OCI-LY1 (cell line): ENCODE data around the gene NOSTRIN.

Experiments used
- H2AFZ ChIP-seq: fragments of 200-600 bp; sonication (generic), shearing (Covaris generic); 2 replicates; pipeline ENCODE4 v1.6.0; 2014; ENCODE audit warnings: antibody characterized with exemption, mild to moderate bottlenecking, low read length
- H3F3A ChIP-seq: fragments of 200-600 bp; sonication (generic), shearing (Covaris generic); 2 replicates; pipeline ENCODE4 v1.6.0; 2014; ENCODE audit warnings: mild to moderate bottlenecking, antibody characterized with exemption, low read length, moderate library complexity; ENCODE audit not compliant: insufficient read depth
- H3K27ac ChIP-seq: fragments of 200-600 bp; sonication (generic); 2 replicates; pipeline ENCODE4 v1.5.1; 2014; ENCODE audit warnings: low read length, mixed run types, mild to moderate bottlenecking, low read depth; ENCODE audit not compliant: poor library complexity, severe bottlenecking
- H3K27me3 ChIP-seq: fragments of 200-600 bp; sonication (generic); 2 replicates; pipeline ENCODE4 v1.6.0; 2014; ENCODE audit warnings: antibody characterized with exemption, mild to moderate bottlenecking, low read length, moderate library complexity; ENCODE audit not compliant: insufficient read depth
- H3K36me3 ChIP-seq: fragments of 200-600 bp; sonication (generic); 2 replicates; pipeline ENCODE4 v1.6.1; 2014; ENCODE audit warnings: mild to moderate bottlenecking, antibody characterized with exemption, low read length, moderate library complexity, mixed read lengths; ENCODE audit not compliant: insufficient read depth
- H3K4me1 ChIP-seq: fragments of 200-600 bp; sonication (generic); 2 replicates; pipeline ENCODE4 v1.5.1; 2014; ENCODE audit warnings: mild to moderate bottlenecking, low read length, moderate library complexity; ENCODE audit not compliant: insufficient read depth, severe bottlenecking
- H3K4me2 ChIP-seq: fragments of 200-600 bp; sonication (generic), shearing (Covaris generic); 2 replicates; pipeline ENCODE4 v1.6.1; 2014; ENCODE audit warnings: low read length
- H3K4me3 ChIP-seq: fragments of 200-600 bp; sonication (generic); 2 replicates; pipeline ENCODE4 v1.5.1; 2014; ENCODE audit warnings: low read length, low read depth, mild to moderate bottlenecking, mixed read lengths; ENCODE audit not compliant: poor library complexity, severe bottlenecking
- H3K79me2 ChIP-seq: fragments of 200-600 bp; shearing (Covaris generic); 2 replicates; pipeline ENCODE4 v1.6.1; 2016; ENCODE audit warnings: mixed run types, low read length, mixed read lengths; ENCODE audit not compliant: insufficient read depth
- H3K9ac ChIP-seq: fragments of 200-600 bp; sonication (generic), shearing (Covaris generic); 2 replicates; pipeline ENCODE4 v1.6.1; 2014; ENCODE audit warnings: mild to moderate bottlenecking, low read length, mixed read lengths
- H3K9me2 ChIP-seq: fragments of 200-600 bp; sonication (generic), shearing (Covaris generic); 2 replicates; pipeline ENCODE4 v1.6.1; 2014; ENCODE audit warnings: low read depth, mild to moderate bottlenecking, low read length, mixed read lengths
- H3K9me3 ChIP-seq: fragments of 200-600 bp; shearing (Covaris generic); 2 replicates; pipeline ENCODE4 v1.6.1; 2014; ENCODE audit warnings: low read length, mixed read lengths
- H4K20me1 ChIP-seq: fragments of 200-600 bp; sonication (generic), shearing (Covaris generic); 2 replicates; pipeline ENCODE4 v1.6.0; 2016; ENCODE audit warnings: mild to moderate bottlenecking, low read length; ENCODE audit not compliant: insufficient read depth
- EZH2 ChIP-seq: fragments of 200-600 bp; sonication (generic), shearing (Covaris generic); IDR thresholded peaks from 2 replicates; pipeline ENCODE4 v1.8.0; 2017; ENCODE audit warnings: borderline replicate concordance, mixed run types, mild to moderate bottlenecking, antibody characterized with exemption, low read length, moderate library complexity, mixed read lengths
- TF ChIP-seq, protein P1 (sequence below): fragments of 200-600 bp; sonication (generic), shearing (Covaris generic); IDR thresholded peaks from 2 replicates; pipeline ENCODE4 v1.5.1; 2017; ENCODE audit warnings: mild to moderate bottlenecking, antibody characterized with exemption, low read length, moderate library complexity, mixed read lengths

The NOSTRIN gene

DNA sequence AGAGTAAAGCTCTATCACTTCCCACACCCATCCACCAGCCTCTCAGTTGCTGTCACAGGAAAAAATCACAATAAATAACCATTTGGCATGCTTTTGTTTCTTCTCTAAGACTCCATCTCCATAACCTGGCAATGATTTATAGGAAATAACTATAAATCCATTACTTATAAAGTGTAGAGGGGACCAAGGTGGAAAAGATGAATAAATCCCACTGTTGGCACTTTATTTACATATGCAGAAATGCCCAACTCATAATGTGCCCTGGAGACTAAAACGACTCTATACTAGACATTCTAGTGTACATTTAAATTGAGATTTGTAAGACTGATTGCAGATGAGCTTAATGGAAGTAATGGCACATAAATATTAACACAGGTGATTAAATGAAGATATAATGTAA, 7.5 kb upstream of the NOSTRIN start:
- Histone ChIP-seq H3K4me1 (no peaks in the 10 kb centered on the region), H4K20me1 (no peaks in the 10 kb centered on the region), H2AFZ (no peak overlapping the region), H3F3A (no peaks in the 10 kb centered on the region), H3K9me2 (no peaks in the 10 kb centered on the region), H3K27ac (no peak overlapping the region), H3K27me3 (no peaks in the 10 kb centered on the region), H3K9ac (no peak overlapping the region), H3K4me3 (no peak overlapping the region), H3K36me3 (no peaks in the 10 kb centered on the region), H3K9me3 (no peaks in the 10 kb centered on the region), H3K4me2 (no peak overlapping the region), H3K79me2 (no peaks in the 10 kb centered on the region)
- TF ChIP-seq EZH2, result no peak

DNA sequence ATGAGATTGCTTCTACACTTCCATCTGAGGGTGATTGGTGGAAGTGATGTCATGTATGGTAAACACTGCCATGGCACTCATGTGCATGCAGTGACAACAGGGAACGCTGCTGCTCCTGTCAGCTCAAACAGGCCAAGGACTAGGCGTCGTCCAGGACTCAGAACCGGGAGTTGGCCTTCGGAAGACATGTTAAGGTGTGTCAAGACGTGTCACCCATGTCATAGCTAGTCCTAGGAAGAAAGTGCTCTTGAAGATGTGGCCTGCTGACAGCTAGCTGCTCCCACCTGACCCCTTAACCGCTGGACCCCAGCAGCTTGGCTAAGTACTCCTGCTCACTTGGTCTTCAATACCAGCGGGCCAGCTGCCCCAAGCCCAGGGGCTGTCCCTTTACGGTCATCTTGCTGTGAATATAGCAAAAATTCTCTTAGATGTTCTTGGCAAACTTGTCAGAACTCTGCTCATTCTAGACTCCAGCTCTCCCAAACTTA, 6.3 kb upstream of the NOSTRIN start:
- Histone ChIP-seq H3F3A (no peaks in the 10 kb centered on the region), H3K9me2 (no peaks in the 10 kb centered on the region), H4K20me1 (no peaks in the 10 kb centered on the region), H2AFZ (no peak overlapping the region), H3K4me2 (no peak overlapping the region), H3K9ac (no peak overlapping the region), H3K4me3 (no peak overlapping the region), H3K27me3 (no peaks in the 10 kb centered on the region), H3K4me1 (no peaks in the 10 kb centered on the region), H3K36me3 (no peaks in the 10 kb centered on the region), H3K79me2 (no peaks in the 10 kb centered on the region), H3K27ac (no peak overlapping the region), H3K9me3 (no peaks in the 10 kb centered on the region)
- TF ChIP-seq EZH2, result no peak
- TF ChIP-seq, protein P1, sequence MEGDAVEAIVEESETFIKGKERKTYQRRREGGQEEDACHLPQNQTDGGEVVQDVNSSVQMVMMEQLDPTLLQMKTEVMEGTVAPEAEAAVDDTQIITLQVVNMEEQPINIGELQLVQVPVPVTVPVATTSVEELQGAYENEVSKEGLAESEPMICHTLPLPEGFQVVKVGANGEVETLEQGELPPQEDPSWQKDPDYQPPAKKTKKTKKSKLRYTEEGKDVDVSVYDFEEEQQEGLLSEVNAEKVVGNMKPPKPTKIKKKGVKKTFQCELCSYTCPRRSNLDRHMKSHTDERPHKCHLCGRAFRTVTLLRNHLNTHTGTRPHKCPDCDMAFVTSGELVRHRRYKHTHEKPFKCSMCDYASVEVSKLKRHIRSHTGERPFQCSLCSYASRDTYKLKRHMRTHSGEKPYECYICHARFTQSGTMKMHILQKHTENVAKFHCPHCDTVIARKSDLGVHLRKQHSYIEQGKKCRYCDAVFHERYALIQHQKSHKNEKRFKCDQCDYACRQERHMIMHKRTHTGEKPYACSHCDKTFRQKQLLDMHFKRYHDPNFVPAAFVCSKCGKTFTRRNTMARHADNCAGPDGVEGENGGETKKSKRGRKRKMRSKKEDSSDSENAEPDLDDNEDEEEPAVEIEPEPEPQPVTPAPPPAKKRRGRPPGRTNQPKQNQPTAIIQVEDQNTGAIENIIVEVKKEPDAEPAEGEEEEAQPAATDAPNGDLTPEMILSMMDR, result no peak

DNA sequence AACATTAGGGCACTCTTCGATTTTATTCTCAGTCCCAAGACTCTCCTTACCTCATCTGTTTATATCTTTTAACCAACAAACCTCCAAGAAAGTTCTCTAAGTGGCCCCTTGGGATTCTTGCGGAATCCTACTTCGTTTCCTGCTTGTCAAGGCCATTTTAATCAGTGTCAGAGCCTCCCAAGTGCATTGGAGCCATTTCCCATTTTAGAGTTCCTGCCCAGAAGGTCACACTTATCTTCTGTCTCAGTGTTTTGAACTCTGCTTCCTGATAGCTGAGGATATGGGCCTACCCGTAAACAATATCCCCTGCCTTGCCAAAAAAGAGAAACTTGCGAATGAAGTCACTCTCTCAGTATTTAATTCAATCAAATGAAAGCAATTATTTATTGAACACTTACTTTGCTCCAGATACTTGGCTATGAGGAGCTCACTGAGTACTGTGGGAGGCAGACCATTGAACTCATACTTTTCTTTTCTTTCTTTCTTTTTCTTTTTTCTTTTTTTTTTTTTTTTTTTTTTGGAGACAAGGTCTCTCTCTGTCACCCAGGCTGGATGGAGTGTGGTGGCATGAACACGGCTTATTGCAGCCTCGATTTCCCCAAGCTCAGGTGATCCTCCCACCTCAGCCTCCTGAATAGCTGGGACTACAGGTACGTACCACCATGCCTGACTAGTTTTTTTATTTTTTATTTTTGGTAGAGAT, 5.7 kb upstream of the NOSTRIN start:
- no peak overlapping the region for H2AFZ ChIP-seq
- TF ChIP-seq EZH2, result no peak
- TF ChIP-seq, protein P1, result no peak
- no peaks in the 10 kb centered on the region for H3K4me1 ChIP-seq
- no peaks in the 10 kb centered on the region for H3K9me3 ChIP-seq
- H4K20me1 ChIP-seq, result no peaks in the 10 kb centered on the region
- H3K9me2 ChIP-seq, result no peaks in the 10 kb centered on the region
- H3K36me3 ChIP-seq, result no peaks in the 10 kb centered on the region
- no peaks in the 10 kb centered on the region for H3K79me2 ChIP-seq
- H3K27me3 ChIP-seq, result no peaks in the 10 kb centered on the region
- no peak overlapping the region for H3K4me3 ChIP-seq
- no peak overlapping the region for H3K27ac ChIP-seq
- no peak overlapping the region for H3K4me2 ChIP-seq
- no peaks in the 10 kb centered on the region for H3F3A ChIP-seq
- H3K9ac ChIP-seq, result no peak overlapping the region

DNA sequence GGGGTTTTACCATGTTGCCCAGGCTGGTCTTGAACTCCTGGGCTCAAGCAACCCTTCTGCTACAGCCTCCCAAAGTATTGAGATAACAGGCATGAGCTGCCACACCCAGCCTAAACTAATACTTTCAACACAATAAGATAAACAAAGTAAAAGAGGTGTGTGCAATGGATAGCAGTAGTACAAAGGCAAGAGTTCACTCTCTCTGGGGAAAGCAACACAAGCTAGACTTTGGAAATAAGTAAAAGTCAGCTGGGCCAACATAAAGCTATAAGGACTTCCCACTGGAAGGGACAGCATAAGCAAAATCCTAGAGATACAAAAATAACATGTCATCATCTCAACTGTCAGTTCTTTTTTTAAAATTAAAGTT, 5.2 kb upstream of the NOSTRIN start:
- Histone ChIP-seq H3K4me2 (no peak overlapping the region), H3K27ac (no peak overlapping the region), H3K9ac (no peak overlapping the region), H3K4me3 (no peak overlapping the region), H3K9me2 (no peaks in the 10 kb centered on the region), H3K4me1 (no peaks in the 10 kb centered on the region), H3K36me3 (no peaks in the 10 kb centered on the region), H3K79me2 (no peaks in the 10 kb centered on the region), H4K20me1 (no peaks in the 10 kb centered on the region), H3K27me3 (no peaks in the 10 kb centered on the region), H2AFZ (no peak overlapping the region), H3K9me3 (no peaks in the 10 kb centered on the region), H3F3A (no peaks in the 10 kb centered on the region)
- TF ChIP-seq, protein P1, result no peak
- no peak for TF ChIP-seq EZH2
